WERI-Rb-1 (cell line): ENCODE measurements around the gene KIAA1217.

Source experiments
- DNase-seq: peaks from one replicate; pipeline ENCODE4 v3.0.0-alpha.2; 2020
- H3K27ac ChIP-seq: fragments of 250-450 bp; sonication (Bioruptor Pico); 2 replicates; pipeline ENCODE4 v1.5.1; 2020; ENCODE audit warnings: mild to moderate bottlenecking, moderate library complexity
- H3K27me3 ChIP-seq: fragments of 250-450 bp; sonication (Bioruptor Pico); 2 replicates; pipeline ENCODE4 v1.5.1; 2021; ENCODE audit warnings: mild to moderate bottlenecking, low read depth, moderate library complexity; ENCODE audit not compliant: insufficient read depth, severe bottlenecking
- H3K36me3 ChIP-seq: fragments of 250-450 bp; sonication (Bioruptor Pico); 2 replicates; pipeline ENCODE4 v1.5.1; 2020; ENCODE audit warnings: mild to moderate bottlenecking, moderate library complexity
- H3K4me3 ChIP-seq: 2 replicates; pipeline ENCODE4 v1.5.1; 2011; ENCODE audit warnings: low read depth, mild to moderate bottlenecking, control low read depth, low read length
- H3K9me3 ChIP-seq: fragments of 250-450 bp; sonication (Bioruptor Pico); 2 replicates; pipeline ENCODE4 v1.5.1; 2021; ENCODE audit warnings: mild to moderate bottlenecking, moderate library complexity; ENCODE audit not compliant: severe bottlenecking
- CTCF ChIP-seq: IDR thresholded peaks from 2 replicates; pipeline ENCODE4 v1.5.1; 2011; ENCODE audit warnings: low read depth, mild to moderate bottlenecking, control low read depth, inconsistent platforms, low read length

The KIAA1217 gene

GRCh38 chr10:24353319-24353718 lies 144.4 kb downstream of the KIAA1217 start:
- Histone ChIP-seq H3K4me3 (no peak overlapping the region), H3K27ac (peak overlapping the region; percentile 19; the same call in 1 of the 2 replicates), H3K36me3 (no peaks in the 10 kb centered on the region), H3K9me3 (no peaks in the 10 kb centered on the region), H3K27me3 (no peaks in the 10 kb centered on the region)
- no peak for DNase-seq
- TF ChIP-seq CTCF: no peak

- Histone ChIP-seq H3K36me3 (no peaks in the 10 kb centered on the region), H3K27me3 (no peaks in the 10 kb centered on the region), H3K9me3 (no peaks in the 10 kb centered on the region), H3K4me3 (no peak overlapping the region), H3K27ac (no peak overlapping the region)
- no peak for TF ChIP-seq CTCF
- DNase-seq: no peak
Measured at GRCh38 chr10:24355056-24355688, 146.2 kb downstream of the KIAA1217 start.

- no peak for TF ChIP-seq CTCF
- Histone ChIP-seq H3K36me3 (no peaks in the 10 kb centered on the region), H3K27ac (no peak overlapping the region), H3K4me3 (no peak overlapping the region), H3K27me3 (no peaks in the 10 kb centered on the region), H3K9me3 (no peaks in the 10 kb centered on the region)
- DNase-seq: no peak
Measured at GRCh38 chr10:24357344-24358004, 148.5 kb downstream of the KIAA1217 start.

- no peak for DNase-seq
- TF ChIP-seq CTCF: no peak
Measured at GRCh38 chr10:24358022-24358421, 149.1 kb downstream of the KIAA1217 start.

GRCh38 chr10:24360282-24361127 lies 151.6 kb downstream of the KIAA1217 start:
- peak; percentile 44 for TF ChIP-seq CTCF
- Histone ChIP-seq H3K9me3 (no peaks in the 10 kb centered on the region), H3K27me3 (no peaks in the 10 kb centered on the region), H3K27ac (no peak overlapping the region), H3K36me3 (no peaks in the 10 kb centered on the region), H3K4me3 (no peak overlapping the region)
- DNase-seq: peak; percentile 53

More at GRCh38 chr10:24358022-24358421, 149.1 kb downstream of the KIAA1217 start:
- no peak overlapping the region for H3K27ac ChIP-seq
- H3K36me3 ChIP-seq: no peaks in the 10 kb centered on the region
- no peak overlapping the region for H3K4me3 ChIP-seq
- no peaks in the 10 kb centered on the region for H3K9me3 ChIP-seq
- H3K27me3 ChIP-seq: no peaks in the 10 kb centered on the region
